Stimulated activated CD4-positive, alpha-beta T cell treated with anti-CD3 and anti-CD28 coated beads, Interleukin-2, amount 100 ng/mL, for 4 hours (primary cell): Measurements from ENCODE around the gene FAM47E.

Source experiments
- DNase-seq: peaks from one replicate; pipeline ENCODE4 v3.0.0-alpha.2; 2020; ENCODE audit warnings: low read depth

The FAM47E gene

DNA sequence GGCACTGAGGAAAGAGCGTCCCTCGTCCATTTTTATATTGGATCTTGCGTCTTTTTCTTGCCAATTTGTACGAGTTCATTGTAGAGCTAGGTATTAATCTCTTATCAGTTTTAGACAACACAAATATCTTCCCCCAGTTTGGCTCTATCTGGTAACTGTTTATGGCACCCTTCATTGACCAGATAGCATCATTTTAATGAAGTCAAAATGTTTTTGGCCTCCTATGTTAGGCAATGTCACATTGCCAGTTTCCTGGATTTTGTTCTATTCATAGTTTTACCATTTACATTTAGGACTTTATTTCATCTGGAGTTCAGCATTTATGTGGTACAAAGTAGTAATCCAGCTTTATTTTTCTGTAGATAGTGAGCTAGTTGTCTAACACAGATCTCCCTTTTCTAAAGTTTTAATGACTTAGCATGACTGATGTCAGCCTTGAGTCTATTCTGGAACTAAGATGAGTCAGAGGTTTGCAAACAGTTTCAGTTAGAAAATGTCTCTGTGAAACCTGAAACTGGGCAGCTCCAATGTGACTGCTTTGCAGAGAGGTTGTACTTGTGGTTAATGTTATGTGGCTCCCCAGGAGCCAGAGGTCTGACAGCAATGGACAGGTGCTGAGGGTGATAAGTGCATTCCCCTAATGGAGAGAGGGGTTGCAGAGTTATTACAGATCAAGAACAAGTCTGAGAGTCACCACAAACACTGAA lies 49.7 kb downstream of the FAM47E start:
- no peak for DNase-seq

DNA sequence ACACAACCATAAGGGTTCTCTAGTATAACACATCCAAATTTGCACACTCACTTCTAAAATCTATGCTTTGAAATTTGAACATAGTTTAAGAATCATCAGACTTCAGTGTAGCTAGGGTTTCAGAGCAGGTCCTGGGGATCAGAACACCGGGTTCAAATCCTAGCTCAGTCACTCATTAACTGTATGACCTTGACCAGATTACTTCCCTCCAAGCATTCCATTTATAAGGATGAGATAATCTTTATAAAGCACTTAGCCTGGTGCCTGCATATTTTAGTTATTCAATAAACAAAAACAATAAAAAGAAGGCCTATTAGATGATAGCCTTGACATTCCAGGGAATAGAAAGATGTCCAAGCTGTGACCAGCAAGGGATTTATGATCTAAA lies 50.2 kb downstream of the FAM47E start:
- DNase-seq, result no peak

DNA sequence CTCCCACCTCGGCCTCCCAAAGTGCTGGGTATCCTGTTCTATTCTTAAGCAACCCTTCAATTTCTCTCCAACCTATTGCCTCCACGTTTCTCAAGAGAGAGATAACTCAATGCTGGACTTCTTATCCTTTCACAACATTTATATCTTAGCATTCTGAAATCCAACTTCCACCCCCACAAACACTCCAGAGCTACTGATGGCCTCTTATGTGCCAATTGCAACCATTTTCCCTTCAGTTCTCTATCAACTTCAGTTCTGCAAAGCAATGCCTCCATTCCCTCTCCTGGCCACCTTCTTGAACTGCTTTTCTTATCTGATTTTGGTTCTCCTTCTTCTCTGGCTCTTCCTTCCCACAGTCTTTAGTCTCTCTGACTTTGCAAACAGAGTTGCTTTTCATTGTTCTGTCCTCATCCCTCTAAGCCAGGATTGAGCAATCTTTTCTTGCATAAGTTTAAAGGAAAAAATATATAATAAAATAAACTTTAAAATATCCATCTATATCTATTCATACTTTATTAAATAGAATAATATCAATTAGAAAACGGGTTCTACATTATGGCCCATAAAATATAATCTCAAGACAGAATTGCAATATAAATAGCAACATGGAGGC lies 51.4 kb downstream of the FAM47E start:
- DNase-seq, result no peak

DNA sequence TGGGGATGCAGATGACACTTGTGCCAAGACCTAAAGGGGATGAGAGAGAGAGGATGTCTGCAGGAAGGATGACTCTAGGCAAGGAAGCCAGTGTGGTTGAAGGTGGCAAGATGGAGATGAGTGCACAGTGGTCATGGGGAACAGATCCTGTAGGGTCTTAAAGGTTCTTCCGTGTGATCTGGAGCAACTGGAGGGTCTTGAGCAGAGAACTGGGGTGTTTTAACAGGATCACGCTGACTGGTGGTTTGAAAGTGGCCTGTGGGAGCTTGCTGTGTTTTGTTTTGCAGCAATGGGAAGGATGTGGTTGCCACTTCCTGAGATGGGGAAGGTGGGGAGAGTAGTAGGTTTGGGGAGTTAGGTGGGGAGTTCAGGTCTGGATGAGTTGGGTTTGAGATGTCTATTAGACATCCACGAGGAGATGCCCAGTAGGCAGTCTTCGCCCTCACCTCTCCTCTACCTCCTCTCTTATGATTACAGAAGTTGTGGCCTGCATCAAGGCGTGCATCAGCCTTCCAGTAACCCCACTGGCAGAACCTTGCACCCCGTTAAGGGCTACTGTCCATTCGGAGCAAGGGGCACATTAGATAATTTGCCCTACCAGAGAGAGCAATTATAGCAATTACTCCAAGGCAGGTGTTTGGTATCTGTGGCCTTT lies 53.6 kb downstream of the FAM47E start:
- no peak for DNase-seq

DNA sequence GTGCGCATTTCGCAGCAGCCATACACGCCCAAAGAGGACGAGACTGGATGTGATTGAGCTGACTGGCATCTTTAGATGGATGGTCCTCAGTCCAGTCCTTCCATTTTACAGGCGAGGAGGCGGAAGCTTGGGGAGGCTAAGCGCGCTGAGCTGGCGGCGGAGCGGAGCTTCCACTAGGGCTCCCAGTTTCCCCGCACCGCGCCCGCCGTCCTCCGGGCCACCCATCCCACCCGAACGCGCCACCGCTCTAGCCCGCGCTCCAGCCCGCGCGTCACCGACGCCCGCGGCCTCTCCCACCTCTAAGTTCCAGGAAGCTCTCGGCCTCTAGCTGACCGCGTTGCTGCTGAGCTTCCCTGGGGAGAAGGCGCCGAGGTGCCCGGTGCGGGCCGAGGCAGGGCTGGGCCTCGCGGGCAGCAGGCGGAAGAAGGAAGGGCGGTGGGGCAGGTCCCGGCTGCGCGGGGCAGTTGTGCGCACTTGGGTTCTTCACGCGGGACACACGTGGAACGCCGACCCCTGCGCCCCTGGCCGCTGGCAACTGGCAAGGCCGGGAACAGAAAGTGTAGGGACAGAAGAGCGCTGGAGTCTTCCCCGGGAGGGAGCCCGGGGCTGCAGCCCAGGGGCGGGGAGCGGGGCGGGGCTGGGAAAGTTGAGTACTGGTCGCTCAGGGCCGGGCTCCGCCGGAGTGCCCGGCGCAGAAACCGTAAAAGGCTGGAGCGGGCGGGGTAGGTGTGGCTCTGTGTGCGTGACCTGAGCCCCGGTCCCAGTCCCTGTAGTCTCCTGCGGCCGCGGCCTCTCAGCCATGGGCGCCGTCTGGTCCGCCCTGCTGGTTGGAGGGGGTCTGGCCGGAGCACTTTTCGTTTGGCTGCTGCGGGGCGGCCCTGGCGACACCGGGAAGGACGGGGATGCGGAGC lies 54.7 kb downstream of the FAM47E start, which contains the start of gene STBD1:
Gene STBD1 (plus strand): TSS at position 763 of the 911 bp plus-strand sequence. CDS start 37 bp downstream, at position 800.
- no peak for DNase-seq

DNA sequence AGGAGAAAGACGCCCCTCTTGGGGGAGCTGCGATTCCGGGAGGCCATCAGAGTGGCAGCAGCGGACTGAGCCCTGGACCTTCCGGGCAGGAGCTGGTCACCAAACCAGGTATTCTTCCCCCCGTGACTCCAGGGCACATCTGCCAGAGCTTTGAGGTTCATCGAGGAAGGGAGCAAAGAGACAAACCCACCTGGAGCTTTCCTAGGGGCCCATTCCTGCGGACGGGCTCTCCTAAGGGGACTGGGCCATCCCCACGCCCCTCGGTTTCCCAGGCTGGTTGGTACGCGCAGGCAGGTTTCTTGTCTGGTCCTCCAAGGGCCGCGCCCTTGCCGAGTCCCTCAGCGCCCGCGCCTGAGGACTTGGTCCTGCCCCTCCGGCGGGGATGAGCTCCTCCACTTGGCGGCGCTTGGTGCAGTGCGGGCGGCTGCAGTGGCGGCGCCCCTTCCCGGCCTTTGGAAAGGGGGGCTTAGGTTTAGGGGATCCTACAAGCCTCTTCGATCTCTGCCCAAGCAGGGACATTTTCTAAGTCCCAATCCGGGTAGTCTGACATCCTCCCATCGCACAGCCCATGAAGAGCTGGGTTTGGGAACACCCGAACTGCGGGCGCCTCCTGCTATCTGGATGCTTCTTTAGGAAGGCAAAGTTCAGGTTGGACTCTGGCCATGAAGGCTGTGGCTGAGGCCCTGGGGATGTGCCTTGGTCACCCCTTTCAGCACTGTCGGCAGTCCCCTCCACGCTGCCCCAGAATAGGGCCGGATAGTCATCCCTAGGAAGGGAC lies 55.5 kb downstream of the FAM47E start:
- no peak for DNase-seq

DNA sequence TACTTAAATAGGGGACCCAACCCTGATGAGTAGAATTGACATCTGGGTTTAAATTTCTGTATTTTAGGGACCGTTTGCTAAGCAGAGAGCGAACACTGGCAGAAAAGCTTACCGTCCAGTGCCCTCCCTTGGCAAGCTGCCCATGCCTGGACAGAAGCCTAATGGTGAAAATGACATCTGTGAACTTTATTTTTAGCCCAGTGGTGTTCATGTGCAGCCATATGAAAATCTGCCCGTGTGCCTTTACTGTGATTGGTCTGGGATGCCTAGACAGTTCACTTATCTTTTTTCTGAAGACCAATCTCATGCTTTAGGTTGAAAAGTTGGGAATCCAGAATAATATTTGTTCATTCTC lies 56.1 kb downstream of the FAM47E start:
- no peak for DNase-seq

DNA sequence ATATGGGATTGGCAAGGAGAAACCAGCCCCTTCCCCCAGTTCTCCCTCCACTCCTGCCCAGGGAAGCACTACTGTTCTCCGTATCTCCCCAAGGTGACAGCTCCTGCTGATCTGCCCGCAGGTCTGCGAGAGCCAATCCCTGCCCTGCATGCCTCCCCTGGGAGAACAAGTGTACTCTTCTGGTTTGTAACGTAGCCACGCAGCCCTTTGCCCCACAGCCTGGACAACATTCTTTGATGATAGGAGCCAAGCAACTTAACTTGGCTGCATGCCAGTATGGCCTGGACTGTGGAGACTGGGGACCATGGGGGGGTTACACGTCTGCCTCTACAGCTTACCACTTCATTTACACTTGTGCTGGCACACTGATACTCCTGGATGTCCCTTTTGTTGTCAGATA lies 57.0 kb downstream of the FAM47E start:
- no peak for DNase-seq

DNA sequence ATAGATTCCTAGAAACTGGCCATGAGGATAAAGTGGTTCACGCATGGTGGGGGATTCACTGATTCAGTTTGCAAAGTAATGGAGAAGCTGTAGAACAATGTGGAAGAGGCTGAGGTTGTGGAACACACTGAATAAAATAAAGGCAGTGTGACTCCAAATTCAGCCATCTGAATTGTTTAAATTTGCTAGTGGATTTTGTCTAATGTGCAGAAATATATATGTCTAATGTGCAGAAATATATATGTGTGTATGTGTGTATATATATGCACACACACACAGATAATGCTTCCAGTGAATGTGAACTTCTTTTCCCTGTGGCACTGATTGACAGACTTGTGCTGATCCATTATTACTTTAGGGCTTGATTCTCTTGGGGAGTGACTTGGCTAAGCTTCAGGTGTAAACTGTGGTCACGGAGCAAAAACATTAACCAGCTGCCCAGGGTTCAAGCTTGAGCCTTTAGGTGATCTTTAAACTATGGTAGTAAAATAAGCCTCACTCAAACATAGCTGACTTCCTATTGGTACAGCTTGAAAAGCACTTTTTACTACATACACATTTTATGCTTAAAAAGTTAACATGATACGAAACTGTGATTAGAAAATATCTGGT lies 58.5 kb downstream of the FAM47E start:
- no peak for DNase-seq

DNA sequence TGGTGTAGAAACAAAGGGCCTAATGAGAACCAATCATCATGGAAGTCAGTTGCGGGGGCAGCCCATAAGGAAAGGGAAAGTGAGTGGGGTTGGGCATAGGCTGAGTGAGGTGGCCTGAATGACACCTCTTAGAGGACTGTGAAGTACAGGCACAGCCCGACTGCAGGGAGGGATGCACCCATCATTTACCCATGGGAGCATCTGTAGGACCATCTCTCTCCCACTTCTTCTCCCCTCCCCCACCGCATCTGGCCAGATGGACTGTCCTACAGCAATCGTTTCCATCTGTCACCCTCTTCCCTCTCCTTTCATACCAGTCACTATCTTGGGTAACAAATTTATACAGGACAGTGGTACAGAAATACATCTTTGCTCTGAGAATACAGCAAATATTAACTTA lies 59.2 kb downstream of the FAM47E start:
- DNase-seq, result no peak

DNA sequence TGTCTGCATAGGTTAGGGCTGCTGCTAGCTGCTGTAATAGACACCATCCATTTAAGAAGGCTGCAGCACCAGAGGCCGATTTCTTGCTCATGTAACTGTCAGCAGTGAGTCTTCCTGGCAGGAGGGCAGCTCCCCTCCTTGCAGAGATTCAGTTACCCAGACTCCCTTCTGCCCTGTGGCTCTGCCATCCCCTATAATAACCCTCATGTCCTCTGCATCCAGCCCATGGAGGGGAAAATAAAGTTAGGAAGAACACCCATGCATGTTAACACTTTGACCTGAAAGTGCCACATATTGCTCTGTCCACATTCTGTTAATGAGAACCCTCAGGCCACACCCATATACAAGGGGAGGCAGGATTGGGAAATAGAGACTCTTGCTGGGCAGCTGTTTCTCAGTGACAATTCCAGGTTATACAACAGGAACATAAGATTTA lies 60.4 kb downstream of the FAM47E start:
- no peak for DNase-seq

DNA sequence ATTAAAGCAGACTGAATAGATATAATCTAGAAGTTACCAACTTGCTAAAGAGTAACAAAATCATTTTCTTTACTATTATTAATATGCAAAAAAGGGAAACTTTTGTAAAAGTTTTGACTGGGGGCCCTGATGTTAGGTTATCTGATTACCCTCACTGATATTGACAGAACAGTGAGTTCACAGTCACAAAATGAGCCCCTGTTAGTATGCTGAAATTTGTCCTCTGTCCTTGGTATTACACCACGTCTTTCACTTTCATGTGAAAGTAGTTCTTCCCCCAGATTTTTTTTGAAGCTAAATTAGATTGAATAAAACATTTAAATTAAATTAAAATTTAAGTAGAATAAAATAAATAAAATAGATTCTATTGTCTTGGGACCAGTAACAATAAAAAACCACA lies 60.9 kb downstream of the FAM47E start:
- DNase-seq, result no peak

DNA sequence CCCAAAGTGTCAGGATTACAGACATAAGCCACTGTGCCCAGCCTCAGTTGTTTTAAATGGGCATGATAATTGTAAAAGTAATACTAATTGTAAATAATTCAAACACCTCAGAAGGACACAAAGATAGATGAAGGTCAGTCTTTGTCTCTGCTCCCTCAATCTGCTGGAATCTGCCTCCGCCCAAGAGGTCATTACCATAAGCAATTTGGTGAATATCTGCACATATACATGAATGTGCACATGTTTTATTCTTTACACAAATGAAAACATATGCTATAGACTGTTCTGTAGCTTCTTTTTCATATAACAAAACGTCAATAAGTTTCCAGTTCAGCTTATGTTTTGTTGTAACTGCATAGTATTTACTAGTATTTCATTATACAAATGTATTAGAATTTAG lies 62.0 kb downstream of the FAM47E start:
- DNase-seq, result no peak

DNA sequence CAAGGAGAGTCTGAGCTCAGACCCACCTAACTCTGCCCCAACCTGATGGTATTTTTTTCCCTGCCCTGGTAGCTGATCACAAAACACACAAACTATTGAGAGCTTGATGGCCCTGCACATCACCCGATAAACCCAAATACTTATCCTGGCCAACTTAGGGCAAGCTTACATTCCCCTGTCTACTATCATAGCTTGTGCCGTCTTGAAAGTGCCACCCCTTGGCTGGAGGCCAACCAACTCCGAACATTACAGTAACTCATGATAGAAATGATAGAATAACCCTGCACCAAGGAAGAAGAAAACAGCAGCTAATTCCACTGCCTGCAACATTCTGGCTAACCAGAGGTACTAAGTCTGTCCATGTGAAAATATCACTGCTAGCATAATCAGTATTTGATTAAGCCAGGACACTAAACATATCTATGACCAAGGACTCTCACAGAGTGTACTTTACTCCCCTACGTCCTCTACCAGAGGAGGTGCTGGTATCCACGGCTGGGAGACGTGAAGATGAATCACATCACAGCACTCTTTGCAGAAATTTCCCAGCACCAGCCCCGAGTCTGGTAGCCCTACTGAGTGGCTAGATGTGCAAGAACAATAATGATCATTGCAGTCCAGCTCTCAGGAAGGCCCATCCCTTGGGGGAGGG lies 63.9 kb downstream of the FAM47E start:
- DNase-seq, result no peak

DNA sequence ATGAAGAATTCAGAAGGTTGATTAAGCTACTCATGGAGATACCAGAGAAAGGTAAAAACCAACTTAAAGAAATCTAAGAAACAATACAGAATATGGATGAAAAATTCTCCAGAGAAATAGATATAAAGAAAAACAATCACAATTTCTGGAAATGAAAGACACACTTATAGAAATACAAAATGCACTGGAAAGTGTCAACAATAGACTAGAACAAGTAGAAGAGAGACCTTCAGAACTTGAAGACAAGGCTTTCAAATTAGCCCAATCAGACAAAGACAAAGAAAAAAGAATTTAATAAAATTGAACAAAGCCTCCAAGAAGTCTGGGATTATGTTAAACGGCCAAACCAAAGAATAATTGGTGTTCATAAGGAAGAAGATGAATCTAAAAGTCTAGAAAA lies 64.6 kb downstream of the FAM47E start:
- DNase-seq, result no peak

DNA sequence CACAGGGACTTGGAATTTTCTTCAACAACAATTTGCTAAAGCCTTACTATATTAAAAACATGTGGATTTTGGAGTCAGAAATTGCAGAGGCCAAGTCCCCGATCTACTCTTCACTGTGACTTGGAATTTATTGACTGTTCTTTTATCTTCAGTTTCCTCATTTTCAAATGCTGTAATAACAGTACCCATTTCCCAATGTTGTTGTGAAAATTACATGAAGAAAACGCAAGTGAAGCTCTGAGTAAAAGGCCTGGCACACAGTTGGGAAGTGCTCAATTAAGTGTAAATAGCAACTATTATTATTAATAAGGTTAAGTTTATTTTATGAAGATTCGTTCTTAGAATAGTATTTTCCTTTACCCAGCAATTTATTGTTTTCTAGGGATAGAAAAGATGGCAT lies 70.7 kb downstream of the FAM47E start:
- no peak for DNase-seq

DNA sequence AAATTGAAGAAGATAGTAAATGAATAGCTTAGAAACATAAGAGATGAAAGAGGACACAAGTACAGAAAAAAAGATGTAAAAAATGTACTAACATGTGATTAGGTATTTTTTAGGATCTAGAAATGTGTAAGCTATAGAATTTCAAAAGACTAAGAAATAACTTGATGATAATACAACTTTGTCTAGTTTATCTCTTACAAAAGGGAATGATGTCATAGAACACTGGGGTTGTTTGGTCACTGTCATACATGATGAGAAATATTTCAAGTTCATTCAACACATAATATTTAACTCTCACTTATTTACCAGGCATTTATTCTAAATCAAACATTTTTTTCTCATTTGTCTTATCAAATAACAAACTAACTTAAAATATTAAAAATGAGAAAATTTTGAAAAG lies 73.6 kb downstream of the FAM47E start:
- no peak for DNase-seq

DNA sequence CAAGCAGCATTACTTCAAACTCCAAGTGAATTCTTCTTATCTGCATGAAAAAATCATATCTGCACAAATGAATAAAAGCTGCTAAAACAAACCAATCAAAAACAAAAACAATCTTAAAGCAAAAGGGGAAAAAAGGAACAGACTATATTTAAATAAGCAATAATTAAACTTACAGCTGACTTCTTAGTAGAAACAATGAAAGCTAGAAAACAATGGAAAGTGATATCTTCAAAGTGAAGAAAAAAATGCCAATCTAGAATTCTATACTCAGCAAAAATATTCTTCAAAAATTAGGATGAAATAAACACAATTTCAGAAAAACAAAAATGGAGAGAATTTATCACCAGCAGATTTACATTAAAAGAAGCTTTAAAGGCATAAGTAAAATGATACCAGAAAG lies 75.0 kb downstream of the FAM47E start:
- DNase-seq, result no peak
